Gastroesophageal sphincter (tissue), 3 donors: Measurements from ENCODE around the gene LMF1.

Experiments
- CTCF ChIP-seq, 4 experiments: fragments of 200-600 bp in 2 of 4; fragments of 450-650 bp in 2 of 4; sonication (generic) in 1 of 4; IDR thresholded peaks; one replicate each; pipeline ENCODE4 v1.5.1; 2017 to 2019; ENCODE audit warnings: antibody characterized with exemption in 4 of 4, mild to moderate bottlenecking in 2 of 4, moderate library complexity in 2 of 4
- EP300 ChIP-seq: sonication (generic); formaldehyde crosslinking; IDR thresholded peaks from one replicate; pipeline ENCODE4 v1.6.1; 2017; ENCODE audit warnings: antibody characterized with exemption, mild to moderate bottlenecking
- POLR2A ChIP-seq, 2 donors: fragments of 450-650 bp; IDR thresholded peaks; one replicate each; pipeline ENCODE4 v1.6.1; 2017; ENCODE audit warnings: antibody characterized with exemption in 2 of 2, mild to moderate bottlenecking in 2 of 2, moderate library complexity in 1 of 2
- POLR2AphosphoS5 ChIP-seq: sonication (generic); formaldehyde crosslinking; IDR thresholded peaks from one replicate; pipeline ENCODE4 v1.6.1; 2017; ENCODE audit warnings: antibody characterized with exemption

DNA sequence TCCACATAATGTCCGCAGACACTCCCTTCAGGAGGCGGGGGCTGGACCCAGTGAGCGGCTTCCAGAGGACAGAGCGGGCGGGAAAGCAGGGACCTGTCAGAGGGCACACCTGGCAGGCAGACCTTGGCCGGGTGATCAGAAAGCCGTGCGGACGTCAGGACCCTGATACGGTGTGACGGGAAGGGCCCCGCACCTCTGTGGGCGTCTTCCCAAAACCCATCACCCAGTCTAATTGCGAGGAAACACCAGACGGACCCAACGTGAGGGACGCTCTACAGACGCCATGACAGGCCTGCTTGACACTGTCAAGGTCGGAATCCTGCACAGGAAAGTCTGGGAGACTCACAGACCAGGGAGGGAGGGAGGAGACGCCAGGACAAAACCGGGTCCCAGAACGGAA is 8.4 kb downstream of the LMF1 start:
- TF ChIP-seq CTCF (IDR thresholded peaks at IDR 0.05), result no peak
- no peak for TF ChIP-seq POLR2A (IDR thresholded peaks at IDR 0.05)
- no peak for TF ChIP-seq EP300
- TF ChIP-seq POLR2AphosphoS5, result no peak
